HUES64 (cell line): ENCODE measurements around the gene RAPGEF3.
A peak's percentile ranks its signal among the peaks of the same experiment; 100 is the strongest.

ENCODE experiments used
- H3K27ac ChIP-seq: 2 replicates; pipeline ENCODE4 v1.7.0; 2013; ENCODE audit warnings: low read depth, low read length, inconsistent platforms
- H3K27me3 ChIP-seq: 2 replicates; pipeline ENCODE4 v1.6.1; 2013; ENCODE audit warnings: mild to moderate bottlenecking, low read length; ENCODE audit not compliant: insufficient read depth
- H3K36me3 ChIP-seq: 2 replicates; pipeline ENCODE4 v1.6.1; 2013; ENCODE audit warnings: mild to moderate bottlenecking, low read length; ENCODE audit not compliant: insufficient read depth
- H3K4me1 ChIP-seq: 2 replicates; pipeline ENCODE4 v1.6.1; 2013; ENCODE audit warnings: mild to moderate bottlenecking, low read length, moderate library complexity; ENCODE audit not compliant: insufficient read depth
- H3K4me3 ChIP-seq: 2 replicates; pipeline ENCODE4 v1.5.1; 2013; ENCODE audit warnings: mild to moderate bottlenecking, low read length, moderate library complexity
- H3K9ac ChIP-seq: 2 replicates; pipeline ENCODE4 v1.6.1; 2013; ENCODE audit warnings: mild to moderate bottlenecking, low read depth, low read length
- H3K9me3 ChIP-seq: 2 replicates; pipeline ENCODE4 v1.6.1; 2013; ENCODE audit warnings: low read depth, low read length; ENCODE audit not compliant: insufficient read depth
- WGBS: fragments of 150-250, 120-280 bp; methylation state at CpG from one replicate; pipeline ENCODE4 v1.1.7; 2013; ENCODE audit warnings: missing lambda C conversion rate; 5-methylcytosine and 5-hydroxymethylcytosine counted together

Gene RAPGEF3

DNA sequence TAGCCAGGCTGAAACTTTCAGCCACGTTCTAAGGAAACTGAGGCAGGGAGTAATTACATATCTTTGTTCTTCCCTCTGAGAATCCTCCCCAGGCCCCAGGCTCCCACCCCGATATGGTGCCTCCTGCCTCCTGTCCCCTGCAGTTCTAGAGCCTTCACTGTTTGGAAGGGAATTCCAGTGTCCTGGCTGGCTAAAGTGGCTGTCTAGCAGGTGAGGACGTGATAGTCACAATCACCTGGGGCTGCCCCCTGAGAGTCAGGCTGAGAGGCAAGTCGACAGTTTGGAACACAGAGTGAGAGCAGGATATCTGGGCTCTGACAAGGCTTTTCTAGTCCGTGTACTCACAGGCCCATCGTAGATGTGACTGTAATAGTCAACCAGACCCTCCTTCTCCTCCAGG is 46.5 kb downstream of the RAPGEF3 start:
- WGBS: 88% methylated on average over 6 of the region's 6 CpGs
- Histone ChIP-seq H3K9ac (no peak overlapping the region), H3K4me3 (no peak overlapping the region), H3K36me3 (no peaks in the 10 kb centered on the region), H3K27me3 (peaks cover 11% of the 10 kb centered on the region; the same call in 1 of the 2 replicates), H3K4me1 (no peaks in the 10 kb centered on the region), H3K9me3 (no peaks in the 10 kb centered on the region), H3K27ac (no peak overlapping the region)

DNA sequence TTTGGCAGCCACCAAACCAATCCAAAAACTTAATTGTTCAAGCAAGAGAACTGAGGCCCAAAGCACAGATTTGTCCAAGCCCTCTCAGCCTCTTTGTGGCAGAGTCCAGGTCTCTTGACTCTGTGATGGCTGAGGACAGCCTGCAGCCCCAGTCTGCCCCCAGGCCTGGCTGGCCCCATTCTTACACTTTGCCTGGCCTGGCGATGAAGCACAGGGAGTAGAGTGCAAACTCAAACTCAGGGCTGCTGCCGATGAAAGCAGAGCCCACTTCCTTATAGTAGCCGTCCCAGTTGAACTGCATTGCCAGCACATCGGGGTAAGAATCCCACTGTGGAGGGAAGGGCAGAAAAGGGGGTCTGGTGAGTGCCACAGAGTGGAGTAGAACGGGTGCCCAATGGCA is 47.2 kb downstream of the RAPGEF3 start:
- H3K36me3 ChIP-seq: no peaks in the 10 kb centered on the region
- 0 out of 2 replicates have a peak, but pooled peaks cover 6% of the 10 kb centered on the region for H3K27me3 ChIP-seq
- H3K9me3 ChIP-seq: no peaks in the 10 kb centered on the region
- H3K27ac ChIP-seq: no peak overlapping the region
- 91% methylated on average over 5 of the region's 5 CpGs for WGBS
- 0 out of 2 replicates have a peak, but pooled peaks cover 3% of the 10 kb centered on the region for H3K4me1 ChIP-seq
- peak overlapping the region; percentile 8; the same call in 1 of the 2 replicates for H3K9ac ChIP-seq
- H3K4me3 ChIP-seq: no peak overlapping the region

DNA sequence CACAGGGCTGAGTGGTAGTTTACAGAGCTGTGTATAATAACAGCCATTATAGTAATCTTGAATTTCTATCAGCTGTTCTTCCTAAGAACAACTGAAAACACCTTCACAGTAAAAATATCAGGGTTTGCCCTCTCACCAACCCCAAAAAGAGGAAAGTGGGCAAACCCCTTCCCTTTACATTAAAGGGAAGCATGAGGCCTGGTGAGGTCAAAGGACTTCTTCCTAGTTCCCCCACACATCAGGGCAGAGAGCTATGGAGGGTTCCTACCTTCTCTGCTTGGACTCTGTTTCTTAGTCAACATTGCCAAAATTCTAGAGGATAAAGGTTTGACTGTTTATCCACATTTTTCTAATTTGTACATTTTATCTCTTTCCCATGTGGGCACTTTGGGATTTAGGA is 48.4 kb downstream of the RAPGEF3 start:
- H3K36me3 ChIP-seq: no peaks in the 10 kb centered on the region
- peaks cover 6% of the 10 kb centered on the region; the same call in 1 of the 2 replicates for H3K4me1 ChIP-seq
- no peaks in the 10 kb centered on the region for H3K27me3 ChIP-seq
- H3K4me3 ChIP-seq: no peak overlapping the region
- H3K27ac ChIP-seq: no peak overlapping the region
- H3K9me3 ChIP-seq: no peaks in the 10 kb centered on the region
- no peak overlapping the region for H3K9ac ChIP-seq

DNA sequence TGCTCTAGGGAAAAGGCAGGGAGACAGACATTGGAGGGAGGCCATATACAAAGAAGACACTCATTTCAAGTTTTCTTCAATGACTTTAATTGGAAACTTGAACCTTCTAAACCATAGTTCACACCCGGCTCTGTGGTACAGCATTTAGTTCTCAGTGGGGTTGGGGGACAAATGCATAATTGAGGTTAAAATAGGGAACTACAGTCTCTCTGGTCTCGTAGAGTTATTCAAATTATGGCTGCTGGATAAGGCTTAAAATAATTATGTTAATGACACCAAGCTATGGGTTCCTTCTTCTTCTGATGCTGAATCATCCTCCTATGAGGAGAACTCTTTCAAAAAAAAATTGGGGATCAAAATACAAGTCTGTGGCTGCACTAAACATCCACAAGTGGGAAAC is 49.0 kb downstream of the RAPGEF3 start:
- H3K27me3 ChIP-seq: no peaks in the 10 kb centered on the region
- H3K4me1 ChIP-seq: peaks cover 6% of the 10 kb centered on the region; the same call in 1 of the 2 replicates
- no peak overlapping the region for H3K27ac ChIP-seq
- no peak overlapping the region for H3K4me3 ChIP-seq
- H3K9ac ChIP-seq: no peak overlapping the region
- 93% methylated on average over 2 of the region's 2 CpGs for WGBS
- H3K9me3 ChIP-seq: no peaks in the 10 kb centered on the region
- H3K36me3 ChIP-seq: no peaks in the 10 kb centered on the region

DNA sequence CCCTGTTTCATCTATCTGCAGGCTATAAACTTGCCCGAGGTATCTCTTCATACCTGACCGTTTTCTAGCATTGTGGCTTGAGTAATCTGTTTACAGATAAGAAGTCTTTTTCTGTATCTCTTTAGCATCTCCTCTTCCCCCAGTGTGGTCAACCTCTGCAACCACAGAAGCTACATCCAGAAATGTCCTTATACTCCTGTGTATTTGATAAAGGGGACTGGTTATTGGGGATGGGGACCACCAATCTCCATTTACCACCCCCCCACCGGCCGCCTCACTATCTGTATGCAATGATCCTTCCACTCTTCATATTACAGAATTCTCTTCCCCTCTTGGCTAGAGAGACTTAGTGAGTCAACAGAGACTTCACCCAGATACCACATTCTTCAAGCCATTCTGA is 49.4 kb downstream of the RAPGEF3 start:
- no peak overlapping the region for H3K27ac ChIP-seq
- WGBS: 91% methylated on average over 4 of the region's 4 CpGs
- no peaks in the 10 kb centered on the region for H3K36me3 ChIP-seq
- peaks cover 6% of the 10 kb centered on the region; the same call in 1 of the 2 replicates for H3K4me1 ChIP-seq
- H3K27me3 ChIP-seq: no peaks in the 10 kb centered on the region
- no peak overlapping the region for H3K9ac ChIP-seq
- no peaks in the 10 kb centered on the region for H3K9me3 ChIP-seq
- no peak overlapping the region for H3K4me3 ChIP-seq

DNA sequence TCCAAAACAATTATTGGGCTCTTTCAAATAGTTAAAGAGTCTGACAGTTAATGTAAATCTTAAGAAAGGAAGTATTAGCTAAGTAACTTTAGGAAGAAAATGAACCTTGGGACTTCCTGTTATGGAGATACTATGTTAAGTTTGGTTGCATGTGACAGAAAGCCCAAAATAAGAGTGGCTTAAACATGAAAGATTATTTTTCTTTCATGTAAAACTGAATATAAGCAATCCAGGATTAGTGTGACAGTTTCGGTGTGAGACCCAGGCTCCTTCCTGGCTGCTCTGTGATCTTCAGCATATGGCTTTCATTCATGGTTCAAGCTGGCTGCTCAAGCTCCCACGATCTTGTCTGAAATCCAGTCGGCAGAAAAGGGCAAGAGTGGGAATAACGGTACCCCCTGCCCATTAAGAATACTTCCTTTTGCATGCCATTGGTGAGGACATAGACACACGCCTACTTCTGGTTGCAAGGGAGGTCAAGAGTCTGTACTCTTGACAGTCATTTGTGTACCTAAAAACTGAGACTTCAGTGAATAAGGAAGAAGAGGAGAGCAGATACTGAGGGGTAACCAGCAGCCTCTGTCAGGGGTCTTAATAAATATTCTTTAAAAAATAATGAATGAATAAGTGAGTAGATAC is 50.7 kb downstream of the RAPGEF3 start:
- Histone ChIP-seq H3K9ac (no peak overlapping the region), H3K9me3 (no peaks in the 10 kb centered on the region), H3K27me3 (no peaks in the 10 kb centered on the region), H3K4me1 (peaks cover 6% of the 10 kb centered on the region; the same call in 1 of the 2 replicates), H3K27ac (no peak overlapping the region), H3K4me3 (no peak overlapping the region), H3K36me3 (no peaks in the 10 kb centered on the region)
- 87% methylated on average over 5 of the region's 5 CpGs for WGBS

DNA sequence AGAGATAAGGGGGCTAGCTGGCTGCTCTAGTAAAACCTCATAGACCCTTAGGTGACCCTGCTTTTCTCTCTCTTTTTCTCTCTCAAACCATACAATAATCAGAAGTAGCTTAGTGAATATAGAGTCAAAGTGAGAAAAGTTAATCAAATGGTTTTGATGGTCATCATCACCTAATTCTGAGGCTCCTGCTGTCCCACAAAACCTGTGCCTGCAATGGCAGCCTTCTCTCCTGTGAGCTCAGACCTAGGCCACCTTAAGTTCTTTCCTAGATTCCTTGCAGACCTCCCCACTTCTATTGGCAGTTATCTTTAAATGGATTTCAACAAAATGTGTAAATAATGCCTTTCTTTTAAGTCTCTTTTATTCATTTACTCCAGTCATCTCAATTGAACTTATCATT is 51.3 kb downstream of the RAPGEF3 start:
- H3K9me3 ChIP-seq: no peaks in the 10 kb centered on the region
- no peak overlapping the region for H3K9ac ChIP-seq
- H3K4me3 ChIP-seq: no peak overlapping the region
- peaks cover 6% of the 10 kb centered on the region; the same call in 1 of the 2 replicates for H3K4me1 ChIP-seq
- H3K27ac ChIP-seq: no peak overlapping the region
- no peaks in the 10 kb centered on the region for H3K27me3 ChIP-seq
- H3K36me3 ChIP-seq: peaks cover 4% of the 10 kb centered on the region; the same call in 1 of the 2 replicates

DNA sequence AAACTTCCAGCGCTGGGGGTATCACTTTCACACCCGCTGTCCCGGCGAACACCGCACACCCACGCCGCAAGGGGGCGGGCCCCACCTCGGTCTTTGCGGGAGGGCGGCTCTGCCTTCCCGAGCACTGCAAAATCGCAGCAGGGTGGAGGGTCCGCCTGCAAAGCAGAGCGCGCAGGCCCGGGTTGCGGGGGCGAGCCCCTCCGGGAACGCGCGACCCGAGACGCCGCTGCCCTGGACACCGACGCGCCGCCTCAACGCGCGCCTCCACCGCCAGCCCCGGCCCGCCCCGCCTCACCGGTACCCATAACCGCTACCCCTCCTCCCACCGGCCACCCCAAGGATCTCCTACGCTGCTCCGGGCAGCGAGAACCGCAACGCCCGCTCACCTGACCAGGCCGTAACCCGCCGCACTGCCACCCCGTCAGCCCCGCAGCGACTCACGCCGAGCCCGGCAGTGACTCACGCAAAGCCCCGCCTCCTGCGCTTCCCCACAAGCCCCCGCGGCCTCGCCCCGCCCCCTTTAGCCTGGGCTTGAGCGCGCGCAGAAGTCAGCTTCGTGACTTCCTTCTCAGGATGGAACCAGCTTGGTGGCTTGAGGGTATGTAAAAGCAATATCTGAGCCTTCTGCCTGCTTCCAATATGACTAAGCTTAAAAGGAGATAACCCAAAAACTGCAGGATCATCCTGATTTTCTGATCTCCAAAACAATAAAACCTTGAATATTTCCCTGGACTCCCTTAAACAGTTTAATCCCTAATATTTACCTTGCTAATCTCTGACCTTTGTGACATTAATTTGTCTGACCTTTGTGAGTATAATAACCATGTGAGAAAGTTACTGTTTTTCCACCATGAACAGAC is 52.9 kb downstream of the RAPGEF3 start, which contains the start of gene RPAP3:
Gene RPAP3 (minus strand): TSS at position 465 of the 860 bp plus-strand sequence. CDS start 3,190 bp downstream, outside the sequence.
- no peaks in the 10 kb centered on the region for H3K9me3 ChIP-seq
- H3K4me3 ChIP-seq: peak within 1 kb of the TSS; percentile 87
- peaks cover 6% of the 10 kb centered on the region; the same call in 1 of the 2 replicates for H3K4me1 ChIP-seq
- no peaks in the 10 kb centered on the region for H3K27me3 ChIP-seq
- H3K9ac ChIP-seq: peak within 1 kb of the TSS; percentile 70
- 0% methylated on average over 66 of the region's 66 CpGs for WGBS
- peaks cover 16% of the 10 kb centered on the region for H3K36me3 ChIP-seq
- H3K27ac ChIP-seq: peak within 1 kb of the TSS; percentile 73

DNA sequence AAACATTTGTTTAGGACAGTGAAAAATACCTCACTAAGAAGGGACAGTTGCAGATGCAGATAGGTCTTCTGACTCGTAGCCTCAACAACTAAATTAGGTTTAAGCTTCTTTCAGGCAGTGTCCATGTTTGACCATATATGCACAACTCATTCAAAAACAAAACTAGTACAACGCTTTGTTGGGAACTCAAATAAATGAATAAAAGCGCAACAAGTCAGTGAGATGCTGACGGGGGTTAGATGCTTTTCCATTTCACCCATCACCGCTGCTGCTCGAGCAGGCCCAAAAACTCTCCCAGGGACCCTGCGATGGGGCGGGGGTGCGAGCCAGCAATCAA is 53.5 kb downstream of the RAPGEF3 start:
- peak overlapping the region; percentile 70 for H3K9ac ChIP-seq
- peaks cover 6% of the 10 kb centered on the region; the same call in 1 of the 2 replicates for H3K4me1 ChIP-seq
- H3K27ac ChIP-seq: peak overlapping the region; percentile 73; the same call in 1 of the 2 replicates
- H3K9me3 ChIP-seq: no peaks in the 10 kb centered on the region
- H3K27me3 ChIP-seq: no peaks in the 10 kb centered on the region
- H3K36me3 ChIP-seq: peaks cover 22% of the 10 kb centered on the region
- WGBS: 7% methylated on average over 9 of the region's 9 CpGs
- peak overlapping the region; percentile 87 for H3K4me3 ChIP-seq

DNA sequence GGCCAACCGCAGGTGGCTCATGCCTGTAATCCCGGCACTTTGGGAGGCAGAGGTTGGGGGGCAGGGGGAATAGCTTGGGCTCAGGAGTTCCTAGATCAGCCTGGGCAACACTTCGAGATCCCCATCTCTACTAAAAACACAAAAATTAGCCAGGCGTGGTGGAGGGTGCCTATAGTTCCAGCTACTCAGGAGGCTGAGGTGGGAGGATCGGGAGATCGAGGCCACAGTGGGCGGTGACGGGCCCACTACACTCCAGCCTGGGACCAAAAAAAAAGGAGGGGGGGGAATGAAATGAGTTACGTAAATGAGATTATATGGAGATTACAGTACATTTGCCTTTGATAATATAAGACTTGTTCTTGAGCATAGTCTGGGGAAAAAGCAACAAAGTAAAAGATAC is 54.0 kb downstream of the RAPGEF3 start:
- 93% methylated on average over 8 of the region's 9 CpGs for WGBS
- Histone ChIP-seq H3K36me3 (peaks cover 26% of the 10 kb centered on the region), H3K9me3 (no peaks in the 10 kb centered on the region), H3K4me1 (peaks cover 6% of the 10 kb centered on the region; the same call in 1 of the 2 replicates), H3K9ac (no peak overlapping the region), H3K27ac (no peak overlapping the region), H3K4me3 (peak overlapping the region; percentile 87), H3K27me3 (no peaks in the 10 kb centered on the region)

DNA sequence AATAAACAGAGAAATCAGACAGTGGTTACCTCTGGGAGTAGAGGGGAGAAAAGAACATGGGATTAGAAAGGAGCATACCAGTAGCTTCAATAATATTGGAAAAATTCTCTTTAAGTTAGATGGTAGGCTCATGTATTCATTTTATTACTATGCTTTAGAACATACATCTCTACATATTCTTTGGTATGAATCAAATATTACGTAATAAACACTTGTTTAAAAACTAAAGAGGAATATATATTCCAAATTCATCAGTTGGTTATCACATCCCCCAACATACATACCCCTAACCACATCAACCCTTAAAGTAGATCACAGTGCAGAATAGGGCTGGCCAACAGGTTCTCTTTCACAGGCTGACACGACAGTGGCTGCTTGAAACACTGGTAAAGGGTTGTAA is 58.4 kb downstream of the RAPGEF3 start:
- H3K9ac ChIP-seq: no peak overlapping the region
- H3K4me1 ChIP-seq: no peaks in the 10 kb centered on the region
- H3K4me3 ChIP-seq: no peak overlapping the region
- no peaks in the 10 kb centered on the region for H3K9me3 ChIP-seq
- peaks cover 64% of the 10 kb centered on the region for H3K36me3 ChIP-seq
- 93% methylated on average over 1 of the region's 2 CpGs for WGBS
- no peaks in the 10 kb centered on the region for H3K27me3 ChIP-seq
- H3K27ac ChIP-seq: no peak overlapping the region
